ENCODE results near the gene DYNC1I1.
A peak's percentile ranks its signal among the peaks of the same experiment; 100 is the strongest.

DYNC1I1 gene

GRCh38 chr7:95861041-95861440, 88.7 kb downstream of the DYNC1I1 start:
- DNase-seq, result no peak

- DNase-seq, result no peak
Observed at GRCh38 chr7:95863623-95864022, 91.3 kb downstream of the DYNC1I1 start.

GRCh38 chr7:95865716-95866371, 93.5 kb downstream of the DYNC1I1 start:
- no peak for DNase-seq

- peak; percentile 40 for DNase-seq
Observed at GRCh38 chr7:95867309-95867708, 95.0 kb downstream of the DYNC1I1 start.

- DNase-seq, result peak; percentile 60
Observed at GRCh38 chr7:95871075-95871848, 98.9 kb downstream of the DYNC1I1 start.

GRCh38 chr7:95871896-95872295, 99.5 kb downstream of the DYNC1I1 start:
- no peak for DNase-seq

GRCh38 chr7:95874129-95874528, 101.8 kb downstream of the DYNC1I1 start:
- DNase-seq, result no peak

GRCh38 chr7:95874541-95875265, 102.3 kb downstream of the DYNC1I1 start:
- DNase-seq, result no peak

- no peak for DNase-seq
Observed at GRCh38 chr7:95875519-95875918, 103.2 kb downstream of the DYNC1I1 start.

- DNase-seq, result no peak
Observed at GRCh38 chr7:95878677-95879076, 106.3 kb downstream of the DYNC1I1 start.

- peak; percentile 9 for DNase-seq
Observed at GRCh38 chr7:95881597-95881996, 109.2 kb downstream of the DYNC1I1 start.

GRCh38 chr7:95883217-95883616, 110.9 kb downstream of the DYNC1I1 start:
- no peak for DNase-seq

- no peak for DNase-seq
Observed at GRCh38 chr7:95886501-95887090, 114.2 kb downstream of the DYNC1I1 start.

GRCh38 chr7:95893484-95893883, 121.1 kb downstream of the DYNC1I1 start:
- no peak for DNase-seq

- no peak for DNase-seq
Observed at GRCh38 chr7:95897557-95898251, 125.3 kb downstream of the DYNC1I1 start.

- DNase-seq, result no peak
Observed at GRCh38 chr7:95899919-95900513, 127.7 kb downstream of the DYNC1I1 start.

GRCh38 chr7:95901006-95901405, 128.7 kb downstream of the DYNC1I1 start:
- DNase-seq, result no peak

GRCh38 chr7:95904099-95904498, 131.7 kb downstream of the DYNC1I1 start:
- no peak for DNase-seq

- DNase-seq, result no peak
Observed at GRCh38 chr7:95905167-95905566, 132.8 kb downstream of the DYNC1I1 start.

- no peak for DNase-seq
Observed at GRCh38 chr7:95906851-95907250, 134.5 kb downstream of the DYNC1I1 start.

- DNase-seq, result no peak
Observed at GRCh38 chr7:95907337-95907736, 135.0 kb downstream of the DYNC1I1 start.

- DNase-seq, result no peak
Observed at GRCh38 chr7:95908499-95908898, 136.1 kb downstream of the DYNC1I1 start.

Measured in NCI-H2171 treated with DMSO at 0.1 percent for 48 hours (cell line).